ENCODE measurements around the gene REXO1. TPM values are rescaled to one million over a fixed set of nuclear protein-coding genes. Genes with fewer than 3 reads are reported as not detected.
A peak's percentile ranks its signal among the peaks of the same experiment; 100 is the strongest.
"Not testable (repeated sequence)": the region's sequence is repeated elsewhere in the genome, so short reads cannot be mapped to it uniquely, and the experiment has no call there.

Gene REXO1
- total RNA-seq, 1 experiment from 2014 or later = 12.5 TPM

- no peak for DNase-seq (ENCODE audit: low read depth)
These were observed 33.9 kb downstream of the REXO1 start for GRCh38 chr19:1814391-1814790.

DNA sequence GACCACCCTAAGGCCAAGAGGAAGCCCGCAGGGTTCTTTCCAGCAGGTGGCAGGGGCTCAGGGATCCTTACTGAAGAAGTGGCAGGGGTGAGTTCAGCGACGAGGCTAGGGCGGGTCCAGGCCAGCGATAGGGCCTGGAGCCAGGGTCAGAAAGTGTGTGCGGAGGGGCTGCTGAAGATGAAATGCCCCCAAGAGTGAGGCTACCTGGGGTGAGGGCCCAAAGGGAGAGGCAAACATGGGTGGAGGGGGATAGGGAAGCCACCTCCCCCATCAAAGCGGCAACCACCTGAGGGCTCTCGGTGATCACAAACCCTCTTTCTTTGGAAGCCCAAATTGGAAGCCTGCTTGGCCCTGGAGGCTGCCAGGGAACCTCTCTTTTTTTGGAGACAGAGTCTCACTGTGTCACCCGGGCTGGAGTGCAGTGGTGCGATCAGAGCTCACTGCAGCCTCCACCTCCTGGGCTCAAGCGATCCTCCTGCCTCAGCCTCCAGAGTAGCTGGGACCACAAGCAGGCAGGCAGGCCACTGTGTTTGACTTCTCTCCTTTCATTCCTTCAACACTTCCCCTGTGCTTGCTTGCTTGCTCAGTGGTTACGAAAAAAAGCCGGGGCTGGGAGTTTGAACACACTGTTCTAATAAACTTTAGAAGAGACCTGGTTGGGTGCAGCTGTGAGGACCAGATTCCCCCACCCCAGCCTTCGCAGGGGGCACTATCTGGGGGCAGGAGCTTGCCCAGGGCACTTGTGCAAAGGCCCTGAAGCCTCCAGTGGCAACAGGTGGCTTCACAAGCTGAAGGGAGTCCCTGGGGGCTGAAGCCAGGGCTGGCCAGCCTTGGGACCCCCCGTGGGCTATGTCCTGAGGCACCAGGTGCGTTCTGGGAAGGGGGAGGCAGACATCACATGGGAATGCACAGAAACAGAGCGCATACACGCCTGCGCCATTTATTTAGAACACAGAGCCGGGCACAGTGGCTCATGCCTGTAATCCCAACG is 34.8 kb downstream of the REXO1 start:
- no peak for DNase-seq (ENCODE audit: low read depth)

DNA sequence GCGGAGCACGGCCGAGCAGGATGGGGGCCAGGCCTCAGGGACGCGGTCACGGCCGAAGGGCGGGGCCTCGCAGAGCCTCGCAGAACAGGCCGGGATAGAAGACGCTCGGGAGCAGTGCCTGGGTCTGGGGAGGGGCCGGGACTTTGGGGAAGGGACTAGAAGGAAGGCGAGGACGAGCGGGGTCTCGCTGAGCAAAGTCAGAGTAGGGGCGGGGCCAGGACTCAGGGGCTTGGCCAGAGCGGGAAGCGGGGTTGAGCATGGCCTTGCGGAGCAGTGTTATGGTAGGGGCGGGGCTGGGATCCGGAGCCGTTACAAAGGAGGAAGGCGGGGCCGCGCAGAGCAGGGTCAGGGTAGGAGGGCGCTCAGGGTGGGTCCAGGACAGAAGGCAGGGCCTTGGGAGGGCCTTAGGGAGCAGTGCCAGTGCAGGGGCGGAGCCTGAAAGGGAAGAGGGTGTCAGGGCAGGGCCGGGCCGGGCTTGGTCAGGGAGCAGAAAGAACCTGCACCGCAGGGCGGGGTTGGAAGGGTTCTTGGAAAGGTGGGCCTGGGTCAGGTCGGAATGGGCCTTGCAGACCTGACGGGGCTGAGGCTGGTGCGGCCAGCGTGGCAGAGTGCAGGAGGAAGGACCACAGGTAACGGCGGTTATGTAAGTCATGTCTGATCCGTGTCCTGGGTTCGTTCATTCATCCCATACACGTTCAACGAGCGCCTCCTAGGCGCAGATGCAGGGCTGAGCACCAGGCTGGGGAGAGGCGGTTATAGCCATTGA is 35.7 kb downstream of the REXO1 start:
- peak; percentile 97 for DNase-seq (ENCODE audit: low read depth)

DNA sequence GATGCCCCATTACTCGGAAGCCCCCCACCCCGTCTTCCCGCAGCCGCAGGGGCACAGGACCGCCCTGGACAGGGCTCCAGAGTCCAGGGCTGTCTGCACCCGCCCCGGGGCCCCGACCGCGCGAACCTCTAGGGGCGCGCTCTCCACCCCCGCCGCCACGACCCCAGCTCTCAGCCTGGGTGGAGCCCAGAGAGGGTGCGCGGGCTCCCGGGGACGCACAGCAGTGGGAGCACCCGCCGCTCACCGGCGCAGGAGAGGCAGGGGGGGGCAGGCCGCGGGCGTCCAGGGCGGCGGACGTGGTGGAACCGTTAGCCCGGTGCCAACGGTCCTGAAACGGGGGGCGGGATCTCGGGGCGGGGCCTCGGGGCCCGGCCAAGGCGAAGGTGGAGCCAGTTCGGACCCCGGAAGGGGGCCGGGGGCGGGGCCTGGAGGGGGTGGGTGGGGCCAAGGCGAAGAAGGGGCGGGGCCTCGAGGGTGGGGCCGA is 36.3 kb downstream of the REXO1 start, which contains the start of gene ATP8B3:
Gene ATP8B3, minus strand, starts transcription at position 335 of the 484 bp plus-strand sequence. CDS start 540 bp downstream, outside the sequence.
- DNase-seq (ENCODE audit: low read depth) = peak; percentile 21

DNA sequence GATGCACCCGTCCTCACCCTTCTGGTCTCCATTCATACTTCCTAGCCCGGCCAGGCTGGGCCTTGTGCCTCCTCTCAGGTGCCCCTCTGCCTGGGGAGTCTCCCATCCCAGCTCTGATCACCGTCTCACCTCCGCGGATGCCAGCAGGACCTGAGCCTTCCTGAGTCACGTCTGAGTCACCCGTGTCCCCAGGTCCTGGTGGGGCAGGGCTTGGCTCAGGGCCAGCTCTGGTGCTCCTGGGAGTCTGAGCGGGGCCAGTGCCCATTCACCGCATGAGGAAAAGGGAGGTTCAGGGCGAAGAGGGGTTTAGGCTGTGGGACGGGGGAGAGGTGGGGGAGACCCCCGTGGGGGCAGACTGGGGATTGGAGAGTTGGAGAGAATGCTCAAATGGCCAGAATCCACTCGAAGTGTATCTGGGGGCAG is 36.8 kb downstream of the REXO1 start:
- peak; percentile 85 for DNase-seq (ENCODE audit: low read depth)

DNA sequence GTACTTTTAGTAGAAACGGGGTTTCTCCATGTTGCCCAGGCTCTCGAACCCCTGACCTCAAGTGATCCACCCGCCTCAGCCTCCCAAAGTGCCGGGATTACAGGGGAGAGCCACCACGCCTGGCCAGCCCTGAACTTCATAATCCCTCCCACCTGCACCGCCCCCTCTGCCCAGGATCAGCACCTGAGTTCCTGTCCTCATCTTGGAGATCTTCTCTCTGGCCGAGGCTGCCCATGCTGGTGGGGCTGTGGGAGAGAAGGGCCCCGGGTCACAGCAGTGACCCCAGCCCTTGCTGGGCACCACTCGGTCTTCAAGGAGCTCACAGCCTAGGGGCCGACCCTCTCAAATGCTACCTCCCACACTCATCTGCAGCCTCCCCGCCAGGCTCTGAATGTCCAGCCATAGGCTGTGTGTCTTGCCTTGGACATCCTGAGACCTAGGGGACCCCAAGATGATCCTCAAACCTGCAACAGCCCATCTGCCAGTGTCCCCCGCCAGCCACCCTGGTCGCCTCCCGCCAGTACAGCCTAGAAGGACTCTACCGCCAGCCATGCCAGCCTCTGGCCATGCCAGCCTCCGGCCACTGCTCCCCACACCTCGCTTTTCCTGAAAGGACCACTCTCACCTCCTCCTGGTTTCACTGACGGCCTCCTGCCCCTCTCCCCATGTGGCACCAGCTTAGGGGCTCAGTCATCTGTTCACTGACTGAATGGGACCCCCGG is 37.7 kb downstream of the REXO1 start:
- DNase-seq (ENCODE audit: low read depth) = no peak

DNA sequence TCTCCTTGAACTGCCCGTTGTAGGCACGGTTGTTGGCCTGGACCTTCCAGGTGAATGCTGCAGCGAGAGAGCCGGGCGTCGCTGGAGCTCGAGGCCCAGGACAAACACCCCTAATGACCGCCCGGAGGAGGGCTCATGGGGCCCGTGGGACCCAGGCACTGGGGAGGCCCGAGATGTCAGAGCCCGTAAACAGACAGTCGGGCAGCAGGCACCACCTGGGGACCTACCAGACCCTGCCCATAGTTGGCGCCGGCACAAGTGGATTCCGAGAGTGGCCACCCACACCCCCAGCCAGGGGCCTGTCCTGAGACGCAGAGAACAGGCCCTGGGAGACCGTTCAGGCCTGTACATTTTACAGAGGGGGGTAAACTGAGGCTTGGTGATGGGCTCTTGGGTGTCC is 38.6 kb downstream of the REXO1 start:
- DNase-seq (ENCODE audit: low read depth) = no peak

DNA sequence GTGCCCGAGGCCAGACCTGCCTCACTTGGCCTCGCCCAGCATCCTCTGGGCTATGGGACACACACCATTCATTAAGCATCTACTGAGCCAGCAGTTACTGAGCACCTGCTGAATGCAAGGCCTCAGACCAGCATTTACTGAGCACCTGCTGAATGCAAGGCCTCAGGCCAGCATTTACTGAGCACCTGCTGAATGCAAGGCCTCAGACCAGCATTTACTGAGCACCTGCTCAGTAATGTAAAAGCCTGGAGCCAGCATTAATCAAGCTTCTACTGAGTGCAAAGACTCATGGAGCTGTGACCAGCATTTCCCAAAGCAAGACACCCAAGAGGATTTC is 39.9 kb downstream of the REXO1 start:
- DNase-seq (ENCODE audit: low read depth) = no peak

GRCh38 chr19:1807695-1808394 is 40.4 kb downstream of the REXO1 start:
- DNase-seq (ENCODE audit: low read depth) = no peak

GRCh38 chr19:1807030-1807694 is 41.1 kb downstream of the REXO1 start:
- DNase-seq (ENCODE audit: low read depth) = no peak

DNA sequence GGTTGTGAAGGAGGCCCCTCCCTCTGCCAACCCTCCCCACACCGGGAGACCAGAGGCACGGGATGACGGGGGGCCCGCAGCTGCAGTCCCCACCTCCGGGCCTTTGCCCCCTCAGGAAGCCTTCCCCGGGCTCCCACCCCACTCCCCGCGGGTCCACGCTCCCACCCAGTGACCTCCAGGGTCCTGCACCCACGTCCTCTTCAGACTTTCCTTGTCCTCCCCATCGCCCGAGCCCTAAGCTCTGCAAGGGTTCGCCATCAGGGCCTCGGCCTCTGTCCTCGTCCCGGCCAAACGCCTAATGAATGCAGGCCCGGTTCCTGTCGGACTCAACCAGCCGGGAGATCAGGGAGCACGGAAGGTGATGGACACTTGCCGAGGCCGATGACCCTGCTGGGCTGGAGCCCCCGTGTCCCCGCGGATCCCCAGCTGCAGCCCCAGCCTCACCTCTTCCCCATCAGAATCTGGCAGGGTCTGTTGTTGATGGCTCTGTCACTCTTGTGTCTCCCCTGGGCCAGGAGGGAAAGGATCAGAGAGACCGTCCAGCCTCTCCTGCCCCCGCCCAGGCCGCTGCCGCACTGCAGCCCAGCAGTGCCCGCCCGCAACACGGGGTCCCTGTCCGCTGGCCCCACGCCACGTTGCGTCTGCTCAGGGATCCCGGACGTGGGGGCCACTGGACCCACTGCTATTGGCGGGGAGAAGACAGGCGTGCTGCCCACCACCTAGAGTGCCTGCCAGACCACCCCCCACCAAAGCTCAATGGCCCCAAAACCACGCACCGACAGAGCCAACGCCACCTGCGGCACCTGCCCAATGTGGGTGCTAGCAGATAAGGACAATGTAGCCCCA is 41.9 kb downstream of the REXO1 start:
- DNase-seq (ENCODE audit: low read depth) = no peak

DNA sequence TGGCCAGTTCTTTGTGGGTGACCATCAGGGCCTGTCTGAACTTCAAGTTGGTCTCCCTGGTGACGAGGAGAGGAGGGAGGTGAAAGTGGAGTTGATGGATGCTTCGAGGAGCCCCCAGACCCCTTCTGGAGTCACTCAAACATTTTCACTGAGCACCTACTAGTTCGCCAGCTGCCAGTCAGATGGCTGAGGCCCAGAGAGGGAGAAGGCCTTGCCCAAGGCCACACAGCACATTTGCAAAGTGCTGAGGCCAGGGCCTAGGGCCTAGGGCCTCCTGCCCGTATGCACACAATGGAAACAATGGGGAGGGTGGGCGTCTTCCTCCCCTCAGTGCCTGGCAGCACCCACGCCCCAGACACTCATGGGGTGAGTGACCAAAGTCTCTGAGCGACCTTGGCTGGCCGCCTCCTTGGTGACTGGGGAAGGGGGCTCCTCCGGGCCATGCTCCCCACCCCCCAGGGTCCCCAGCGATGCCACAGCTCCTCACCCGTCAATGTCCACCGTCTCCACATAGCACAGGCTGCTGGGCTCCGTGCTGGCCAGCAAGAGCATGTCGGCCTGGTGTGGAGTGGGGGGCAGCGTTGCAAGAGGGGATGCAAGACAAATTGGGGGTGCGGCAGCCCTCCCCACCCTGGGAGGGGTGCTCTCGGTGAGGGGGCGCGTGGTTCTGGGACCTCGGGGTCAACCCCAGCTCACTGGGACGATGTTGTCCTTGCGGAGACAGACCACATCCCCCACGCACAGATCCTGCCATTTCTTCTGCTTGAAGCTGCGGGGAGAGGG is 42.7 kb downstream of the REXO1 start:
- no peak for DNase-seq (ENCODE audit: low read depth)

- DNase-seq (ENCODE audit: low read depth) = no peak
These were observed 43.4 kb downstream of the REXO1 start for GRCh38 chr19:1804858-1805257.

GRCh38 chr19:1799695-1800342 is 48.5 kb downstream of the REXO1 start:
- no peak for DNase-seq (ENCODE audit: low read depth)

DNA sequence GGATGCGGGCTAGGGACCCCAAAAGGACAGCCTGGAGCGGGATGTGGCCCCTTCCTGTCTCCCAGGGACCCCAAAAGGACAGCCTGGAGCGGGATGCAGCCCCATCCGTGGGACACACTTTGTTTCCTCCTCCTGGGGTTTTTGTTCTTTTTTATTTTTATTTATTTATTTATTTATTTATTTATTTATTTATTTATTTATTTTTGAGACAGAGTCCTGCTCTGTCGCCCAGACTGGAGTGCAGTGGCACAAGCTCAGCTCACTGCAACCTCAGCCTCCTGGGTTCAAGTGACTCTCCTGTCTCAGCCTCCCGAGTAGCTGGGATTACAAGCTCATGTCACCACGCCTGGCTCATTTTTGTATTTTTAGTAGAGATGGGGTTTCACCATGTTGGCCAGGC is 51.0 kb downstream of the REXO1 start:
- DNase-seq (ENCODE audit: low read depth) = not testable (repeated sequence)

DNA sequence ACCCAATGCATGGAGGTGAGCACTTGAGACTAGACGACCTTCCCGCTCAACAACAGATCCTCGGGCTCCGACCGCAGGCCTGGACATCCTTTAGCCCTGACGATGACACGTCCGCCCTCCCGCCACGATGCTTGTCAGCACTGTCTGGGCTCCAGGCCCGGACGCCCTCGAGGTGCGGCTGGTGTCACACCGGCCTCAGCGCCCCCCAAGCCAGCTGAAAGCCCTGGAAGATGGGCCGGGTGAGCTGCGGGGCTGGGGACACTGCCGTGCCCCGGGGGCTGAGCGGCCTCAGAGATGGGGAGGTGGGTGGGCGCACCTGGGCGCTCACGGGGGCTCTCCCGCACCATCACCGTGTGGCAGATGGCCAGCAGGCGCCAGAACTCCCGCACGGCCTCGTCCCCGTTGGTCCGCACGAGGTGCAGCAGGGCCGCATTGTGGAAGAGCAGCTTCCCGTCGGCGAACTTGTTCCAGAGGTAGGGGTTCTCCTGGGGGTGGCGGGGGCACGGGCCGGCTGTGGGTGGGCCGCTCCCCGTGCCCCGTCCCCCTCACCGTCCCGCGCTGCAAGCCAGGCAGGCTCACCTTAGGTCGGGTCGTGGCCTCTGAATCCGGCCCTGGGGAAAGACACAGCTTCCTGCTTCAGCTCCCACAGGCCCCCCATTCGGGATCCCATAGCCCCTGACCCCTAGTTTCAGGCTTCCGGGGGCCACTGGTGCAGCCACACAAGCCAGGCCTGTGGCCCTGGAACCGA is 51.7 kb downstream of the REXO1 start:
- DNase-seq (ENCODE audit: low read depth) = no peak

Measured in HT1080 (cell line).